DOHH2 (cell line): ENCODE data around the gene CD93.

Source experiments
- H3F3A ChIP-seq: fragments of 200-600 bp; sonication (generic), shearing (Covaris generic); 2 replicates; pipeline ENCODE4 v1.6.0; 2016; ENCODE audit warnings: antibody characterized with exemption, mild to moderate bottlenecking; ENCODE audit not compliant: control insufficient read depth, insufficient read depth
- H3K27ac ChIP-seq: fragments of 200-600 bp; sonication (generic); 2 replicates; pipeline ENCODE4 v1.5.1; 2014; ENCODE audit warnings: low read depth, mild to moderate bottlenecking, low read length, moderate library complexity
- H3K27me3 ChIP-seq: fragments of 200-600 bp; sonication (generic); 2 replicates; pipeline ENCODE4 v1.6.1; 2014; ENCODE audit warnings: mild to moderate bottlenecking, low read length, mixed read lengths; ENCODE audit not compliant: control insufficient read depth
- H3K36me3 ChIP-seq: fragments of 200-600 bp; sonication (generic); 2 replicates; pipeline ENCODE4 v1.6.1; 2014; ENCODE audit warnings: mild to moderate bottlenecking, low read length, moderate library complexity, mixed read lengths; ENCODE audit not compliant: control insufficient read depth
- H3K4me1 ChIP-seq: fragments of 200-600 bp; sonication (generic); 2 replicates; pipeline ENCODE4 v1.6.1; 2014; ENCODE audit warnings: mild to moderate bottlenecking, low read length, mixed read lengths; ENCODE audit not compliant: control insufficient read depth
- H3K4me2 ChIP-seq: fragments of 200-600 bp; sonication (generic); 2 replicates; pipeline ENCODE4 v1.6.0; 2014; ENCODE audit warnings: mild to moderate bottlenecking, low read length, moderate library complexity
- H3K4me3 ChIP-seq: fragments of 200-600 bp; sonication (generic); 2 replicates; pipeline ENCODE4 v1.5.1; 2014; ENCODE audit warnings: mild to moderate bottlenecking, low read length, mixed read lengths
- H3K79me2 ChIP-seq: fragments of 200-600 bp; sonication (generic); 2 replicates; pipeline ENCODE4 v1.6.1; 2014; ENCODE audit warnings: mild to moderate bottlenecking, low read length, mixed read lengths; ENCODE audit not compliant: control insufficient read depth
- H3K9me2 ChIP-seq: fragments of 200-600 bp; sonication (generic); replicated peaks from 2 replicates; pipeline ENCODE4 v1.6.1; 2014; ENCODE audit warnings: mild to moderate bottlenecking, low read length, mixed read lengths; ENCODE audit not compliant: control insufficient read depth
- H3K9me3 ChIP-seq: fragments of 200-600 bp; sonication (generic); 2 replicates; pipeline ENCODE4 v1.6.1; 2014; ENCODE audit warnings: antibody characterized with exemption, low read length, mixed read lengths; ENCODE audit not compliant: control insufficient read depth, insufficient read depth
- H4K20me1 ChIP-seq: fragments of 200-600 bp; sonication (generic); 2 replicates; pipeline ENCODE4 v1.6.0; 2014; ENCODE audit warnings: low read depth, mild to moderate bottlenecking, antibody characterized with exemption, low read length, moderate library complexity; ENCODE audit not compliant: control insufficient read depth, insufficient read depth
- EZH2phosphoT487 ChIP-seq: fragments of 200-600 bp; sonication (generic); IDR thresholded peaks from 2 replicates; pipeline ENCODE4 v1.6.1; 2017; ENCODE audit warnings: borderline replicate concordance, mild to moderate bottlenecking, antibody characterized with exemption, low read length, moderate library complexity, mixed read lengths
- TF ChIP-seq, protein P1 (sequence below): fragments of 200-600 bp; sonication (generic); IDR thresholded peaks from one replicate; pipeline ENCODE4 v1.5.1; 2014; ENCODE audit warnings: antibody characterized with exemption, mild to moderate bottlenecking, low read depth, low read length; ENCODE audit not compliant: poor library complexity, severe bottlenecking

CD93 gene

DNA sequence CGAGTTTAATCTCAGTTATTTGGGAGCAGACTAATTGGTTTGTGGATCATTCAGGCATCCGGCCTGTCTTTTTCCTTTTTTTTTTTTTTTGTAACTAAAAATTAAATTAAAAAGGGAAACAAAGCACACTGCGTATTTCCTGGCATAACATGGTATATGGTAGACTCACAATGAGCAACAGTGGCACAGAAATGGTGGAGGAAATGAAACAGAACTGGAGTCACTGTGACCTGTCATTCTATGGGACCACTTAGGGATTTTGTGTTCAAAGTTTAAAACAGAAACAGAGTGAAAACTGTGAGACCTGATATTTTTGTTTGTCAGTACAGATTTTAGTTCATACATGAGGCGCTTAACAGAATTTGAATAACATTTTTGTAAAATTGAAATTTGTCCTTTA lies 4.8 kb upstream of the CD93 start:
- no peak overlapping the region for H3K27ac ChIP-seq
- H3K27me3 ChIP-seq: no peaks in the 10 kb centered on the region
- H3K4me2 ChIP-seq: no peak overlapping the region
- no peaks in the 10 kb centered on the region for H4K20me1 ChIP-seq
- H3K9me2 ChIP-seq: no peaks in the 10 kb centered on the region
- TF ChIP-seq, protein P1, sequence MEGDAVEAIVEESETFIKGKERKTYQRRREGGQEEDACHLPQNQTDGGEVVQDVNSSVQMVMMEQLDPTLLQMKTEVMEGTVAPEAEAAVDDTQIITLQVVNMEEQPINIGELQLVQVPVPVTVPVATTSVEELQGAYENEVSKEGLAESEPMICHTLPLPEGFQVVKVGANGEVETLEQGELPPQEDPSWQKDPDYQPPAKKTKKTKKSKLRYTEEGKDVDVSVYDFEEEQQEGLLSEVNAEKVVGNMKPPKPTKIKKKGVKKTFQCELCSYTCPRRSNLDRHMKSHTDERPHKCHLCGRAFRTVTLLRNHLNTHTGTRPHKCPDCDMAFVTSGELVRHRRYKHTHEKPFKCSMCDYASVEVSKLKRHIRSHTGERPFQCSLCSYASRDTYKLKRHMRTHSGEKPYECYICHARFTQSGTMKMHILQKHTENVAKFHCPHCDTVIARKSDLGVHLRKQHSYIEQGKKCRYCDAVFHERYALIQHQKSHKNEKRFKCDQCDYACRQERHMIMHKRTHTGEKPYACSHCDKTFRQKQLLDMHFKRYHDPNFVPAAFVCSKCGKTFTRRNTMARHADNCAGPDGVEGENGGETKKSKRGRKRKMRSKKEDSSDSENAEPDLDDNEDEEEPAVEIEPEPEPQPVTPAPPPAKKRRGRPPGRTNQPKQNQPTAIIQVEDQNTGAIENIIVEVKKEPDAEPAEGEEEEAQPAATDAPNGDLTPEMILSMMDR: no peak
- no peaks in the 10 kb centered on the region for H3K36me3 ChIP-seq
- H3K4me3 ChIP-seq: no peak overlapping the region
- no peaks in the 10 kb centered on the region for H3K79me2 ChIP-seq
- no peaks in the 10 kb centered on the region for H3K4me1 ChIP-seq
- no peaks in the 10 kb centered on the region for H3F3A ChIP-seq
- no peaks in the 10 kb centered on the region for H3K9me3 ChIP-seq

DNA sequence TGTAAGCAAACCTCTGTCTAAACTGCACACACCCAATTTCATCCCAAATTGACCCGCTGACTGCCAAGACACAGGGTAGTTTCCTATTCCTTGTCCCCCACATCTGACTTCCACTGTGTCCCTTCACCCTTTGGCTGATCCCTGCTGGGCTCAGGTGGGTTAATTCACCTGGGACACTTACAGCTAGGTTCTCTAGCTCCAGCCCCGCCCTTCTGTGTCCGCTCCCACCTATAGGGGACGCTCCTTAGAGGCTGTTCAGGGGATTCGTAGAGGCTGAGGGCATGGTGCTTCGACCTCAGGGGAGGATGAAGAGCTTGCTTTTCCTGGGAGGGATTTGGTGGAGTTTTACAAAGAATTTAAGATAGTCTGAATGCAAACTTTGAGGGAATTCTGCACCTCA lies 4.0 kb upstream of the CD93 start:
- Histone ChIP-seq H3K4me2 (no peak overlapping the region), H4K20me1 (no peaks in the 10 kb centered on the region), H3F3A (no peaks in the 10 kb centered on the region), H3K27me3 (no peaks in the 10 kb centered on the region), H3K9me3 (no peaks in the 10 kb centered on the region), H3K4me1 (no peaks in the 10 kb centered on the region), H3K4me3 (no peak overlapping the region), H3K9me2 (no peaks in the 10 kb centered on the region), H3K36me3 (no peaks in the 10 kb centered on the region), H3K79me2 (no peaks in the 10 kb centered on the region), H3K27ac (no peak overlapping the region)
- TF ChIP-seq EZH2phosphoT487: no peak
- TF ChIP-seq, protein P1: no peak

DNA sequence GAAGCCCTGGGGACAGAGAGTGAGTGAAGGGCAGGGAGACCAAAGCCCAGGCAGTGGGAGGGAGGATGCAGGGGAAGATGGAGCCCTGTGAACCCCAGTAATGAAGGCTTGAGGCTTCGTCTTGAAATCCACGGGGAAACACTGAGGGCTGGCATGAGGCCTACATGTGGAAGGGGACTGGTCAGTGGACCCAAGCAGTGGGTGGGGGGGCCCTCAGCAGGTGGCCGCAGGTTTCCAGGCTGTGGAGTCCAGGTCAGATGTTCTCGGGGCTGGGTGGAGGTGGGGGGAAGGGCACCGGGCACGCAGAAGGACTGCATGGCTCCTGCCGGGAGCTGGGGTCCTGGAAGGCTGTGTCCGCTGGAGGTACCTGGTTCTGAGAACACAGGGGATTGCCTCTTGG lies 2.7 kb upstream of the CD93 start:
- Histone ChIP-seq H3K4me1 (no peaks in the 10 kb centered on the region), H3K36me3 (no peaks in the 10 kb centered on the region), H3K27me3 (no peaks in the 10 kb centered on the region), H4K20me1 (no peaks in the 10 kb centered on the region), H3K4me3 (no peak overlapping the region), H3K79me2 (no peaks in the 10 kb centered on the region), H3K27ac (no peak overlapping the region), H3K4me2 (no peak overlapping the region), H3F3A (no peaks in the 10 kb centered on the region), H3K9me3 (no peaks in the 10 kb centered on the region), H3K9me2 (no peaks in the 10 kb centered on the region)
- TF ChIP-seq, protein P1: no peak
- no peak for TF ChIP-seq EZH2phosphoT487
